NT2/D1 (cell line): ENCODE data around the gene ARHGEF4.

Experiments
- YY1 ChIP-seq: IDR thresholded peaks from 2 replicates; pipeline ENCODE4 v1.6.1; 2011; ENCODE audit not compliant: insufficient read length, insufficient read depth
- ZNF274 ChIP-seq: IDR thresholded peaks from 2 replicates; pipeline ENCODE4 v1.6.1; 2011; ENCODE audit warnings: mild to moderate bottlenecking, low read depth, low read length

DNA sequence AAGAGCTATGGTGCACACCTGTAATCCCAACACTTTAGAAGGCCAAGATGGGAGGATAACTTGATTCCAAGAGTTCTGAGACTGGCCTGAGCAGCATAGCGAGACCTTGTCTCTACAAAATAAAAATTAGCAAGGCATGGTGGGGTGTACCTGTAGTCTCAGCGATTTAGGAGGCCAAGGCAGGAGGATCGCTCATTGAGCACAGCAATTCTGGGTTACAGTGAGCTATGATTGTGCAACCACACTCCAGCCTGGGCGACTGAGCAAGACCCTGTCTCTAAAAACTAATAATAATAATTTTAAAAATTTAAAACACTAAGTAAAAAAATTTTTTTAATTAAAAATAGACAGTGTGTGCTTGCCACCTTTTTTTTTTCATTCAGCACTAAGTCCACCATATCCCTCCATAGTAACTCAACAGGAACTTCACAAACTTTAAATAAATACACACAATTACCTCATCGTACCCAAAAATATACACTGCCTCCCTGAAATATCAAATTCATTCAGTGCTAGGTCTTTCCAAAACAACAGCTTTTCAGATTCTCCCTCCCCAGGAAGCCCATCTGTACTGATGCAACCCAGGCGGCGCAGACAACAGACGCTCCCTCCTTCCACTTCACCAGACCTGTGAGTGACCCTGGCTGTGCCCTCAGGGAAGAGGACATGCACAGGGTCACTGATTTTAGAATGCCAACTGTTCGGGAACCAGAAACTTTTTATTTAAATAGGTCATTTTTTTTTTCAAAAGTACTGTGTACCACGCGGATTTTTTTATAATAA is 227.0 kb downstream of the ARHGEF4 start:
- no peak for TF ChIP-seq YY1
- TF ChIP-seq ZNF274 = no peak
